ENCODE results near the gene BACE2. TPM values are rescaled to one million over a fixed set of nuclear protein-coding genes. Genes with fewer than 3 reads are reported as not detected.

The BACE2 gene
- total RNA-seq, 1 experiment from 2014 or later, result 23.2 TPM

- ATAC-seq (no peak), DNase-seq (ENCODE audit: low read depth, low spot score) (no peak)
- CTCF ChIA-PET, result no interaction called here
- no peak overlapping the region for H3K27ac ChIP-seq (ENCODE audit: low read depth, low read length)
- TF ChIP-seq EZH2phosphoT487 (IDR thresholded peaks at IDR 0.05; ENCODE audit: borderline replicate concordance) (no peak), ZNF274 (IDR thresholded peaks at IDR 0.05; ENCODE audit: low read depth, low read length) (no peak), MAX (IDR thresholded peaks at IDR 0.05) (no peak), SP1 (IDR thresholded peaks at IDR 0.05; ENCODE audit: low read depth) (no peak), SRF (IDR thresholded peaks at IDR 0.05; ENCODE audit: low read depth) (no peak), EZH2 (IDR thresholded peaks at IDR 0.05) (no peak), ZBTB33 (IDR thresholded peaks at IDR 0.05; ENCODE audit: extremely low read depth, insufficient replicate concordance, low read length) (no peak), ZFX (IDR thresholded peaks at IDR 0.05) (no peak), ATF3 (IDR thresholded peaks at IDR 0.05) (no peak), SIN3A (IDR thresholded peaks at IDR 0.05; ENCODE audit: low read depth) (no peak), FOSL1 (IDR thresholded peaks at IDR 0.05; ENCODE audit: low read depth) (no peak), CEBPB (IDR thresholded peaks at IDR 0.05; ENCODE audit: low read depth) (no peak)
- no peaks in the 10 kb centered on the region for H3K9me2 ChIP-seq (ENCODE audit: insufficient read depth)
- RAD21 ChIA-PET (ENCODE audit: low non-redundant PET in 1 of 2, low total read pairs in 2 of 2, uncharacterized antibody in 2 of 2, unreplicated experiment in 2 of 2), result no interaction called here
- no peaks in the 10 kb centered on the region for H4K20me1 ChIP-seq (ENCODE audit: insufficient read depth)
- H3K79me2 ChIP-seq (ENCODE audit: insufficient read depth, low read length), result no peaks in the 10 kb centered on the region
- POLR2A ChIA-PET, result no interaction called here
- intact Hi-C loops (cut with micrococcal nuclease), result no loop called here
- H3K36me3 ChIP-seq (ENCODE audit: control insufficient read depth in 1 of 2, insufficient read depth in 2 of 2, low read length in 2 of 2), result no peaks in the 10 kb centered on the region
- no TSS peak for BruUV-seq (replicated peaks)
- H3K27me3 ChIP-seq (ENCODE audit: insufficient read depth, low read length), result no peaks in the 10 kb centered on the region
- H3K9ac ChIP-seq (ENCODE audit: low read length), result no peak overlapping the region
- no peaks in the 10 kb centered on the region for H3K9me3 ChIP-seq (ENCODE audit: control insufficient read depth in 1 of 2, insufficient read depth in 1 of 2, low read depth in 1 of 2, low read length in 2 of 2)
- H3K4me1 ChIP-seq (ENCODE audit: control insufficient read depth in 1 of 2, insufficient read depth in 2 of 2, low read length in 2 of 2), result no peaks in the 10 kb centered on the region
- H2AFZ ChIP-seq (ENCODE audit: low read depth, low read length, poor library complexity, severe bottlenecking), result no peak overlapping the region
- no peak overlapping the region for H3K4me3 ChIP-seq (replicated peaks in 1 of 2; ENCODE audit: low read depth in 1 of 2, low read length in 2 of 2)
- no peak overlapping the region for H3K4me2 ChIP-seq (ENCODE audit: low read length)
These were observed 161.0 kb downstream of the BACE2 start for GRCh38 chr21:41328660-41329607.

Small RNA genes lying within 50 kb of the gene (microRNA-seq; reads per million reads assigned to microRNA genes)
- not detected for gene MIR3197 (ENCODE audit: borderline number of aligned reads)

Other genes starting within 250 kb of the BACE2 start
- not detected for gene FAM3B, start 148.6 kb downstream of the BACE2 start, total RNA-seq (2021; ENCODE audit: unreplicated experiment)
- gene MX2, start 193.9 kb downstream of the BACE2 start, total RNA-seq (2021; ENCODE audit: unreplicated experiment), result 0.22 TPM

All from HCT116 (cell line).